Smooth muscle cell (in vitro differentiated cells): Measurements from ENCODE around the gene NTRK1. TPM values are rescaled to one million over a fixed set of nuclear protein-coding genes. Genes with fewer than 3 reads are reported as not detected.

ENCODE experiments used
- DNase-seq: peaks from one replicate; lab custom pipeline; 2025; ENCODE audit not compliant: unreplicated experiment; lab: John Stamatoyannopoulos, UW
- H2AFZ ChIP-seq: fragments of 200-600 bp; sonication (generic); 2 replicates; pipeline ENCODE4 v1.6.0; 2016; ENCODE audit warnings: antibody characterized with exemption, low read depth, mild to moderate bottlenecking
- H3F3A ChIP-seq: fragments of 200-600 bp; sonication (generic); 2 replicates; pipeline ENCODE4 v1.6.0; 2017; ENCODE audit warnings: antibody characterized with exemption, low read depth
- H3K27ac ChIP-seq: fragments of 200-600 bp; sonication (generic); 2 replicates; pipeline ENCODE4 v1.5.1; 2016; ENCODE audit warnings: low read depth, mild to moderate bottlenecking
- H3K27me3 ChIP-seq: fragments of 200-600 bp; sonication (generic); 2 replicates; pipeline ENCODE4 v1.6.1; 2016; ENCODE audit warnings: low read depth, mild to moderate bottlenecking
- H3K36me3 ChIP-seq: fragments of 200-600 bp; sonication (generic); 2 replicates; pipeline ENCODE4 v1.5.1; 2016; ENCODE audit warnings: low read depth
- H3K4me1 ChIP-seq: fragments of 200-600 bp; sonication (generic); 2 replicates; pipeline ENCODE4 v1.5.1; 2016; ENCODE audit warnings: low read depth
- H3K4me2 ChIP-seq: fragments of 200-600 bp; sonication (generic); 2 replicates; pipeline ENCODE4 v1.6.0; 2016; ENCODE audit warnings: mild to moderate bottlenecking
- H3K4me3 ChIP-seq: fragments of 200-600 bp; sonication (generic); 2 replicates; pipeline ENCODE4 v1.5.1; 2016; ENCODE audit warnings: mild to moderate bottlenecking
- H3K79me2 ChIP-seq: fragments of 200-600 bp; sonication (generic); 2 replicates; pipeline ENCODE4 v1.6.0; 2016; ENCODE audit warnings: low read depth, mild to moderate bottlenecking
- H3K9ac ChIP-seq: fragments of 200-600 bp; sonication (generic); 2 replicates; pipeline ENCODE4 v1.6.0; 2016; ENCODE audit warnings: low read depth
- H3K9me3 ChIP-seq: fragments of 200-600 bp; sonication (generic); replicated peaks from 2 replicates; pipeline ENCODE4 v1.5.1; 2016; ENCODE audit warnings: low read depth
- H4K20me1 ChIP-seq: fragments of 200-600 bp; sonication (generic); 2 replicates; pipeline ENCODE4 v1.6.0; 2016; ENCODE audit warnings: low read depth
- WGBS: methylation state at CpG from one replicate; pipeline ENCODE4 v1.1.7; 2016; ENCODE audit warnings: low lambda C conversion rate; 5-methylcytosine and 5-hydroxymethylcytosine counted together
- polyA plus RNA-seq: library from polyadenylated mRNA; unstranded; fragments of >200 nt; fragmentation: Nextera tagmentation; extraction: Ambion mirVana; gene quantifications from 2 replicates; pipeline ENCODE4 v1.2.1, GENCODE V29; 2016
- total RNA-seq: library from RNA; depleted of rRNA; stranded (reverse); fragments of >200 nt; gene quantifications from 2 replicates; pipeline ENCODE4 v1.2.3, GENCODE V29; 2014
- TF ChIP-seq, protein P1 (sequence below): fragments of 200-600 bp; sonication (generic); IDR thresholded peaks from 2 replicates; pipeline ENCODE4 v1.5.1; 2017; ENCODE audit warnings: borderline replicate concordance, mild to moderate bottlenecking, antibody characterized with exemption; ENCODE audit not compliant: insufficient read depth, poor library complexity, severe bottlenecking

NTRK1 gene
- total and polyA plus RNA-seq, 2 experiments from 2014 or later, result 0.85 to 3.6 TPM

GRCh38 chr1:156862997-156863599 lies 2.4 kb downstream of the NTRK1 start:
- H3K9ac ChIP-seq, result no peak overlapping the region
- H3K4me3 ChIP-seq, result no peak overlapping the region
- peaks cover 29% of the 10 kb centered on the region for H3K4me1 ChIP-seq
- WGBS, result 25% methylated on average over 10 of the region's 10 CpGs
- H3K27me3 ChIP-seq, result peaks cover 14% of the 10 kb centered on the region
- no peaks in the 10 kb centered on the region for H3K36me3 ChIP-seq
- no peak overlapping the region for H3K27ac ChIP-seq
- no peaks in the 10 kb centered on the region for H4K20me1 ChIP-seq
- no peak overlapping the region for H2AFZ ChIP-seq
- peak overlapping the region; percentile 6 for H3K4me2 ChIP-seq
- no peaks in the 10 kb centered on the region for H3K9me3 ChIP-seq
- H3F3A ChIP-seq, result peaks cover 4% of the 10 kb centered on the region
- no peaks in the 10 kb centered on the region for H3K79me2 ChIP-seq
- no peak for DNase-seq
- TF ChIP-seq, protein P1, sequence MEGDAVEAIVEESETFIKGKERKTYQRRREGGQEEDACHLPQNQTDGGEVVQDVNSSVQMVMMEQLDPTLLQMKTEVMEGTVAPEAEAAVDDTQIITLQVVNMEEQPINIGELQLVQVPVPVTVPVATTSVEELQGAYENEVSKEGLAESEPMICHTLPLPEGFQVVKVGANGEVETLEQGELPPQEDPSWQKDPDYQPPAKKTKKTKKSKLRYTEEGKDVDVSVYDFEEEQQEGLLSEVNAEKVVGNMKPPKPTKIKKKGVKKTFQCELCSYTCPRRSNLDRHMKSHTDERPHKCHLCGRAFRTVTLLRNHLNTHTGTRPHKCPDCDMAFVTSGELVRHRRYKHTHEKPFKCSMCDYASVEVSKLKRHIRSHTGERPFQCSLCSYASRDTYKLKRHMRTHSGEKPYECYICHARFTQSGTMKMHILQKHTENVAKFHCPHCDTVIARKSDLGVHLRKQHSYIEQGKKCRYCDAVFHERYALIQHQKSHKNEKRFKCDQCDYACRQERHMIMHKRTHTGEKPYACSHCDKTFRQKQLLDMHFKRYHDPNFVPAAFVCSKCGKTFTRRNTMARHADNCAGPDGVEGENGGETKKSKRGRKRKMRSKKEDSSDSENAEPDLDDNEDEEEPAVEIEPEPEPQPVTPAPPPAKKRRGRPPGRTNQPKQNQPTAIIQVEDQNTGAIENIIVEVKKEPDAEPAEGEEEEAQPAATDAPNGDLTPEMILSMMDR, result no peak

DNA sequence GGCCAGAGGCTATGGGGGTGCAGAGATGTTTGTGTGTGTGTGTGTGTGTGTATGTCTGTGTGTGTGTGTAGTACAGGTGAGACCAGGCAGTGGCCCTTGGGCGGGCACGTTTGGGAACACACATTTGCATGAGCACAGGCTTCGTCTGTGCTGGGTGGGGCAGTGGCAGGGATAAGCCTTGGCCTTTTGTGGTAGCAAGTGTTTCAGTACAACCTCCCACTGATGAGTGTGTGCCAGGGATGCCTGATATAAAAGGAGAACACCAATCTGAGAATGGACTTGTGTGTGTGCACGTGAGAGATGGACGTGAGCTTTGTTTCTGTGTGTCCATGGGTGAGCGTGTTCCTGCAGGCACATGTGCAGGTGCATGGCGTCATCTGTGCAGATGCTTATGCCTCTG lies 3.0 kb downstream of the NTRK1 start:
- Histone ChIP-seq H3K36me3 (no peaks in the 10 kb centered on the region), H3K27me3 (peaks cover 14% of the 10 kb centered on the region), H3K9me3 (no peaks in the 10 kb centered on the region), H3K4me1 (peaks cover 25% of the 10 kb centered on the region), H4K20me1 (no peaks in the 10 kb centered on the region), H3K27ac (no peak overlapping the region), H3K79me2 (no peaks in the 10 kb centered on the region), H3F3A (peaks cover 4% of the 10 kb centered on the region), H3K9ac (no peak overlapping the region), H2AFZ (no peak overlapping the region), H3K4me2 (no peak overlapping the region), H3K4me3 (no peak overlapping the region)
- no peak for DNase-seq
- TF ChIP-seq, protein P1, result no peak
- 80% methylated on average over 7 of the region's 7 CpGs for WGBS

DNA sequence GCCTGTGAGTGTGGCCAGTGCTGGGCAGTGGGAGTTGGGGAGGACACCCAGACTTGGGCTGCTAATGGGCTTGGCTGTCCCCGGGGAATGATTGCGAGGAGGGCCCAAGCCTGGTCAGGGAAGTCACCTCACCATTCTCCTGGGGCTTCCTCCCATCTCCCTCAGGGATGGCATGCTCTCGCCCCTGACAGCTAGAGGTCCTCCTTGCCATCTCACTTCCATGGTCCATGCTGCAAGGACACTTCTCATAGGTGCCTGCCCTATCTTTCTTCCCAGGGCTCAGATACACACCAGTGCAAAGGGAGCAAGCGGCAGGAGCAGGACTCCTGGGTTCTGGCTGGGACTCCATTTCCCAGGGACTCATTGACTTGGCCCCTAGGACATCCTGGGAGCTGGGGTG lies 4.1 kb downstream of the NTRK1 start:
- Histone ChIP-seq H3K4me3 (no peak overlapping the region), H4K20me1 (no peaks in the 10 kb centered on the region), H3K79me2 (no peaks in the 10 kb centered on the region), H3K4me2 (no peak overlapping the region), H3K9me3 (no peaks in the 10 kb centered on the region), H3K4me1 (peaks cover 19% of the 10 kb centered on the region), H2AFZ (no peak overlapping the region), H3K9ac (no peak overlapping the region), H3F3A (peaks cover 4% of the 10 kb centered on the region), H3K27ac (no peak overlapping the region), H3K27me3 (peaks cover 14% of the 10 kb centered on the region), H3K36me3 (no peaks in the 10 kb centered on the region)
- 90% methylated on average over 4 of the region's 4 CpGs for WGBS
- TF ChIP-seq, protein P1, result no peak
- no peak for DNase-seq

DNA sequence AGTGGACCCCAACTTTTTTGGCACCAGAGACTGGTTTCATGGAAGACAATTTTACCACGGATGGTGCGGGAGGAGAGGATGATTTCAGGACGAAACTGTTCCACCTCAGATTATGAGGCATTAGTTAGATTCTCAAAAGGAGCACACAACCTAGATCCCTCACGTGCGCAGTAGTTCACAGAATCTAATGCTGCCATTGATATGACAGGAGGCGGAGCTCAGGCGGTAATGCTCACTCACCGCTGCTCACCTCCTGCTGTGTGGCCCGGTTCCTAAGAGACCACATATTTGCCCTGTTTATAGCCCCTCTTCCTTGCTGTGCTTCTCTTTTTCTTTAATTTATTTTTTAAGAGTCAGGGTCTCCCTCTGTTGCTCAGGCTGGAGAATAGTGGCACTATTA lies 4.6 kb downstream of the NTRK1 start:
- Histone ChIP-seq H3K4me3 (no peak overlapping the region), H3K4me2 (no peak overlapping the region), H3K27ac (no peak overlapping the region), H3K36me3 (no peaks in the 10 kb centered on the region), H3K9me3 (no peaks in the 10 kb centered on the region), H2AFZ (no peak overlapping the region), H3K79me2 (no peaks in the 10 kb centered on the region), H3F3A (peaks cover 3% of the 10 kb centered on the region), H3K27me3 (peaks cover 14% of the 10 kb centered on the region), H4K20me1 (no peaks in the 10 kb centered on the region), H3K9ac (no peak overlapping the region), H3K4me1 (peaks cover 15% of the 10 kb centered on the region)
- WGBS, result 89% methylated on average over 9 of the region's 9 CpGs
- TF ChIP-seq, protein P1, result no peak
- no peak for DNase-seq
